Stimulated activated CD4-positive, alpha-beta T cell treated with anti-CD3 and anti-CD28 coated beads, Interleukin-12 subunit alpha, Interleukin-12 subunit beta, amount 100 ng/mL, for 48 hours (primary cell): ENCODE results near the gene GPR50.

Source experiments
- DNase-seq, 3 donors: peaks; one replicate each; pipeline ENCODE4 v3.0.0-alpha.2; 2020; ENCODE audit warnings: low read depth in 2 of 3, low spot score in 1 of 3

GPR50 gene

GRCh38 chrX:151176231-151176750 lies at the start of gene GPR50:
TSS of gene GPR50 (plus strand) at chrX:151176584. CDS start at chrX:151176722, 138 bp downstream.
- DNase-seq: no peak

DNA sequence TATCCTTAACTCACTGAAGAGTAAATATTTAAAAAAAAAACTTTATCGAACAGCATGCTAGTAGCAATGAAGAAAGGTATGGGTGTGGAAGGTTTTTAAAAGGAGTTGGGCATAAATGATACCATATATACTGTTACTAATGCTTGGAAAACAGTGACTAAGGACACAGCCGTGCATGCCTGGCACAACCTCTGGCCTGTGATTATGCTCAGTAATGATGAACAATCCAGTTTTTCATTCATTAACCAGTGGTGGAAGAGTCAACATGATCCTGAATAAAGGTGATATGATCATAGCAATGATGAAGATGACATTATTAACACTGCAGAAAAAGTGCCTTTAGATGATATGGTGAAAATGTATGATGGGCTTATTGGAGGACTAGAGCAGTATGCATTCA lies 43.9 kb upstream of the GPR50 start:
- DNase-seq: no peak

GRCh38 chrX:151151665-151152267 lies 24.6 kb upstream of the GPR50 start:
- peak in 1 of 3 donors; percentile 24 for DNase-seq

DNA sequence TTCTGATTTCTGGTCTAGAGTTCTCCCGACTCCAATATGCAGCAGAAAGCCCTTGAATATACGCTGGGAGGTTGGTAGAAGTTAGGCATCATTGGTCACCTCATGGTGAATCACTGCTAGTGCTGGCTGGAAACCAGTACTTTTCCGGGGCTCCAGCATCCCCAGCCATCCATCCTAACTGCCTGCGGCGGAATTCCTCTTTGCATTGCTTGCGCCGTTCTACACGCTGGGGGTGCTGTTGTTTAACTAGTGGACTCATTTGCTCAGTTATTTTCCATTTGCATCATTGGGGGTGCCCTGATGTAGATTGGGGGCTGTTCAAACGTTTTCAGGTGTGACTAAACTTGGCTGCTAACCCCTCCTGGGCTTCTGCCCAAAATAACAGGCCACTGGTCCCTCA lies 23.3 kb upstream of the GPR50 start:
- no peak for DNase-seq

GRCh38 chrX:151153667-151154066 lies 22.7 kb upstream of the GPR50 start:
- no peak for DNase-seq

- no peak for DNase-seq
Observed at GRCh38 chrX:151155234-151155633, 21.1 kb upstream of the GPR50 start.

GRCh38 chrX:151161690-151162089 lies 14.7 kb upstream of the GPR50 start:
- DNase-seq: no peak

DNA sequence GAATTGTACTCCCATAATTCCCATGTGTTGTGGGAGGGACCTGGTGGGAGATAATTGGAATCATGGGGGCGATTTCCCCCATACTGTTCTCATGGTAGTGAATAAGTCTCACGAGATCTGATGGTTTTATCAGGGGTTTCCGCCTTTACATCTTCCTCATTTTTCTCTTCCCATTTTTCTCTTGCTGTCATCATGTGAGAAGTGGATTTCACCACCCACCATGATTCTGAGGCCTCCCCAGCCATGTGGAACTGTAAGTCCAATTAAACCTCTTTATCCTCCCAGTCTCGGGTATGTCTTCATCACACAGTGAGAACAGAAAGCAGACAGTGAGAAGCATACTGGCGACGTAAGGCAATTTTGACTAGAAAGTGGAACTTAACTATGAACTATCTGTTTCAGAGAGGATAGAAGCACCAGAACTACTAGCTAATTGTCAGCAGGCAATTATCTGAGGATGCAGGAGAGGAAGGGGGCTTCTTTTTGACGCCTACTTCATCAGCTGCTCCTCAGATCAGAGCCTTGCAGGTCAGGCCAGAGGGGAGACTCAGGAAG lies 8.5 kb upstream of the GPR50 start:
- DNase-seq: no peak

DNA sequence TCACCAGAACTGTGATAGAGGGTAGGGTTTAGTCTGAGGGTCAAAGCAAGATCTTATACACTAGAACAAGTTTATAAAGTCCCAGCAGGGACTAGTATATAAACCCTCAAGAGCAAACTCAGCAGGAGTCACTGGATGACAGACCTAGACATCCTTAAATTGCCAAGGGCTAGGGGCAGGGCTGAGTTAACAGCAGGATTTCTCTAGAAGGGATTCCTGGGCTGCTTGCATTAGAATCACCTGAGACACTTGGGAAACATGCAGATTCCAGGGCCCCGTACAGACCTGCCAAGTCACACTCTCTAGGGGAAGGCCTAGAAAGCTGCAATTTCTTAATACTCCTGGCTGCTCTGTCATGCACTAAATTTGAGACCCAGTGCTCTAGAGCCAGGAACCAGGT lies 6.6 kb upstream of the GPR50 start:
- no peak for DNase-seq

DNA sequence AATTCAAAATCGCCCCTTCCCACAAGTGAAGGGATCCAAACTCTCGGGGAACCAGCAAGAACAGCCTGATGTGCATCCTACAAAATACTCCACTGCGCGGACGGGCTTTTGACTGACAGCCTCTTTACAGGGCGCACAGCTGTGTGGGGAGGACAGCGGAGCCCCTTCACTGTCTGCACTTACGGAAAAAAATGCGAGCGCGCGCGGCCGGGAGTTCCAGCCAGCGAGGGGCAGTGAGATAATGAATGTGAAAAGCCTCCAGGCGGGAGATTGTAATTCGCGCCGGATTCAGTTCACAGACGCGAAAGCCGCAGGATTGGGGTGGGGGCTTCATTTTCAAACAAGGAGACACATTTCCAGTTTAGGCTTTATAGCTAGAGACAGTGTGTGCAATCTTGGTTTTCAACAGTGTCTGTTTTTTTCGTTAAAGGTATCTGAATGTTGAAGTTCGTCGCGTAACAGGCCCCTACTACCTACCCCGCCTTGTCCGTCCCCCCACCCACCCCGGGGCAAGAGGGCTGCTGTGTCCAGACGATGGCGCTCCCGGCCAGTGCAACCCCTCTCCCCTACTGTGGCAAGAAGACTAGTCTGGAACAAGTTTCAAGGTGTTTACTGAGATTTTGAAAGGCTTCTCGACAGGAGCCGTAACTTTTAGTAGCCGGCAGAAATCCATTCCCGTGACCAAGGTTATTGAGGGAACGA lies 1.7 kb upstream of the GPR50 start:
- no peak for DNase-seq

- DNase-seq: no peak
Observed at GRCh38 chrX:151175283-151176062, 911 bp upstream of the GPR50 start.

- no peak for DNase-seq
Observed at GRCh38 chrX:151177141-151178027, 1.0 kb downstream of the GPR50 start.

- DNase-seq: no peak
Observed at GRCh38 chrX:151178746-151179145, 2.4 kb downstream of the GPR50 start.

GRCh38 chrX:151180400-151180799 lies 4.0 kb downstream of the GPR50 start:
- no peak for DNase-seq

DNA sequence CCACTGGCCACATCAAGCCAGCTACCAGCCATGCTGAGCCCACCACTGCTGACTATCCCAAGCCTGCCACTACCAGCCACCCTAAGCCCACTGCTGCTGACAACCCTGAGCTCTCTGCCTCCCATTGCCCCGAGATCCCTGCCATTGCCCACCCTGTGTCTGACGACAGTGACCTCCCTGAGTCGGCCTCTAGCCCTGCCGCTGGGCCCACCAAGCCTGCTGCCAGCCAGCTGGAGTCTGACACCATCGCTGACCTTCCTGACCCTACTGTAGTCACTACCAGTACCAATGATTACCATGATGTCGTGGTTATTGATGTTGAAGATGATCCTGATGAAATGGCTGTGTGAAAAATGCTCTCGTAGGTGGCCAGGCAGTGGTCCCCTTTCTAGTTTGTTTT lies 4.7 kb downstream of the GPR50 start:
- no peak for DNase-seq

DNA sequence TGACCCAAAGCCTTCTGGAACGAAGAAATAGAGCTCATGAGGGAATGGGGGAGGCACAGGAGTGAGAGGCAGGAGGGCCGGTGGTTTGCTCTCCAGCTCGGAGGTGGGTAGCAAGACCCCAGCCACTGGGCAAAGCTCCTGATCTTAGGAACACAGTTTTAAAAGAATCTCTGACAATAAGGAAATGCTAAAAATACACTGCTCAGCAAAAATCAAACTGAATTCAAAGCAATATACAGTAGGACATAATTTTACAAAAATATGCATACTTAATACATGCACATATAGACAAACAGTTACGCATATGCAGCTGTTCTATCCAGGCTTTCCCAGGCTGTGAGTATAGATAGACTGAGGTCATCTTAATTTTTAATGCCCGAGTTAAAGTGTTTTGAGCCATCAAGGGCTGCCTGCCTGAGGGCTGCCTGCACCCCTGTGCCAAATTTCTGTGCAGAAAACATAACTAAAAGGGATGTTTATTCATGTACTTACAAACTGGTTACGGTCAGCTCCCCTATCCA lies 6.9 kb downstream of the GPR50 start:
- DNase-seq: no peak

- no peak for DNase-seq
Observed at GRCh38 chrX:151183912-151184565, 7.7 kb downstream of the GPR50 start.

DNA sequence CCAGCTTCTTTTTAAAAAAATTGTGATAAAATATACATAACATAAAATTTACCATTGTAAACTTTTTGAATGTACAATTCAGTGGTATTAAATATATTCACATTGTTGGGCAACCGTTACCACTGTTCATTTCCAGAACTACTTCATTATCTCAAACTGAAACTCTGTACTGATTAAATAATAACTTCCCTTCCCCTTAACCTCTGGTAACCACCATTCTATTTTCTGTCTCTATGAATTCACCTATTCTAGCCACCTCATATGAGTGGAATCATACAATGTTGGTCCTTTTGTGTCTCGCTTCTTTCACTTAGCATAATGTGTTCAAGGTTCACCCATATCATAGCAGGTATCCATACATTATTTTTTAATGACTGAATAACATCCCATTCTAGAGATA lies 8.3 kb downstream of the GPR50 start:
- no peak for DNase-seq

DNA sequence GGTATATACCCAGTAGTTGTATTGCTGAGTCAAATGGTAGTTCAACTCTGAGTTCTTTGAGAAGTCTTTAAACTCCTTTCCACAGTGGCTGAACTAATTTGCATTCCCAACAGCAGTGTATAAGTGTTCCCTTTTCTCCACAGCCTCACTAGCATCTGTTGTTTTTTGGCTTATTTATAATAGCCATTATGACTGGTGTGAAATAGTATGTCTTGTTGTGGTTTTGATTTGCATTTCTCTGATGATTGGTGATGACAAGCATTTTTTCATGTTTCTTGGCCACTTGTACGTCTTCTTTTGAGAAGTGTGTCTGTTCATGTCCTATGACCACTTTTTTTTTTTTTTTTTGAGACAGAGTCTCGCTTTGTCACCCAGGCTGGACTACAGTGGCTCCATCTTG lies 30.5 kb downstream of the GPR50 start:
- DNase-seq: no peak

- DNase-seq: no peak
Observed at GRCh38 chrX:151225843-151226242, 49.5 kb downstream of the GPR50 start.
